ENCODE results near the gene RPS2. TPM values are rescaled to one million over a fixed set of nuclear protein-coding genes. Genes with fewer than 3 reads are reported as not detected.

The RPS2 gene
- total RNA-seq, 1 donor from 2014 or later: 1,943 TPM

DNA sequence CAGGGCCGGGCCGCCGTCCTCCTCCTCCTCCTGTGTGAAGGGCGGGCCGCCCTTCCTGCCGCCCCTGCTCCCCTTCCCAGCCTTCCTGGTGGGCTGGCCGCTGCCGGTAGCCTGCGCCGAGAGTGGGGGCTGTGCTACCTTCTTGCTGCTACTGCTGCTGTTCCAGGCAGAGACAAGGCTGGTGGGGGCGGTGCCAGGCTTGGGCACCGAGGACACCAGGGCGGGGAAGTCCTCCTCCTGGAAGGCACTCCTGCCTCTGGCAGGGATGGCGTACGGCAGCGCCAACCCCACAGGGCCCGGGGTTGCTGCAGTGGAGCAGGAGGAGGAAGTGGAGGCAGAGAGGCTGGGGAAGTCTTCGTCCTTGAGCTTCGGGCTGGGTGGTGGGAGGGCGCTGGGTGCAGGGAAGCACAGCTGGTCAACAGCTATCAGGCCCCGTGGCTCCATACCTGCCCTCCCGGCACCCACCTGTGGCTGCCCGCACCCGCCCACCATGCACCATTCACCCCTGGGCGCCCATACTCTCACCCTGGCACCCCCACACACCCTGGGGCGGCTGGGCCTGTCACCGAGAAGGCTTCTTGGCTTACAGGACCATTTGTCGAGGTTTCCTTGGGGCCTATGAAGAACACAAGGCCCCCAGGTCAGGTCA lies 35.4 kb upstream of the RPS2 start:
- DNase-seq (ENCODE audit: low read depth): no peak

DNA sequence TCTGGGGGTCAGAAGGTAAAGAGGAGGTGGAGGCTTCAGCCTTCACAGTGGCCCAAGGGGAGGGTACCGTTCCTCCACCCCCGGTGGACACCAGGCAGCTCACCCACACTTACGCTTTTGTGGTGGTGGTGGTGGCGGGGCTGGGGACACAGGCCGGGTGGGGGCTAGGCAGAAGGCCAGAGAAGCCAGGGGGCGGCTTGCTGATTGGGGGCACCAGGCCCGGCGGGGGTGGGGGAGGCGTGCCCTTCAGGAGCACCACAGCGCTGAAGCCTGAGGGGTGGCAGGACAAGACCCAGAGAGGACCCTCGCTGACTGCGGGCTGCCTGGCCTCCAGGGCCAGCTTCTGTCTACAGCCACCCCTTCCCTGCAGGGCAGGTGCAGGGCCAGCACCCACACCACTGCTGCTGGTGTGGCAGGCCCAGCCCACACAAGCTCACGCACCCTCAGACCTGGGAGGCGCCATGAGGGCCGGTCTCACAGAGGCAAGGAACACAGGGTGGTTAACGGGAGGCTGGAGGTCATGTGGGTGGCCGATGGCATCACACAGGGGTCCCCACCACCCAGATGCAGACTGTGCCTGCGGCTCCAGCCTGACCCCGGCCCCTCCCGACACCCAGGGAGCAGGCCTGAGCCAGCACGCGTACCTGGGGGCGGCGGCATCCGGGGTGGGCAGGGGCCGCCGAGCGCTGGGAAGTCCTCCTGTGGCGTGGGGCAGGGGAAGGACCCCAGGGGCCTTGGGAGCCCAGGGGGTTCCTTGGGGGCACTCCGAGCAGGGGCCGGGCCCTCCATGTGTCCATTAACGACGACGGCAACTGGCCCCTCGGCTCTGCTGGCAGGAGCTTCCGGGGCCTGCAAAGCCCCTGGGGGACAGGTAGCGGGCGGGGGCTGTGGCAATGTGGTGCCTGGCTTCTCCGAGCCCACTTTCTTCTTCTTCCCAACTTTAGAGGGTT lies 34.5 kb upstream of the RPS2 start:
- no peak for DNase-seq (ENCODE audit: low read depth)

DNA sequence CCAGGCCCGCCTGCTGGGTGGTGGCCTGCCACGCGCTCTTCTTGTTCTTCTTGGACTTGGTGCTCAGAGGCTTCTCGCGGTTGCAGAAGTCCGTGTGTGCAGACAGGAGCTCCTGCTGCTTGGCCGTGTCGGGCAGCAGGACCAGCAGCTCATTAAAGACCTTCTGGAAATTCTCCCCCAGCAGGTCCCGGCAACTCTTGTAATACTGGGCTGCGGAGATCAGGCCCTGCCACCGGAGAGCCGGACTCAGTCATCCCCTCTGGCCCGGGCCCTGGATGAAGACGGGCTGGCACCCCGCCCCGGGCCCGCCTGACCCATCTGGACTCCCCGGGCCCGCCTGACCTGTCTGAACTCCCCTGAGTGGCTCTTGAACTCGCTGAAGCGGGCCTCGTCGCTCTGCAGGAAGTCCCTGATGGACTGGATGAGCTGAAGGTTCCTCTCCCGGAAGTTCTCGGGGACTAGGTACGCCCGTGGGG lies 33.8 kb upstream of the RPS2 start:
- no peak for DNase-seq (ENCODE audit: low read depth)

DNA sequence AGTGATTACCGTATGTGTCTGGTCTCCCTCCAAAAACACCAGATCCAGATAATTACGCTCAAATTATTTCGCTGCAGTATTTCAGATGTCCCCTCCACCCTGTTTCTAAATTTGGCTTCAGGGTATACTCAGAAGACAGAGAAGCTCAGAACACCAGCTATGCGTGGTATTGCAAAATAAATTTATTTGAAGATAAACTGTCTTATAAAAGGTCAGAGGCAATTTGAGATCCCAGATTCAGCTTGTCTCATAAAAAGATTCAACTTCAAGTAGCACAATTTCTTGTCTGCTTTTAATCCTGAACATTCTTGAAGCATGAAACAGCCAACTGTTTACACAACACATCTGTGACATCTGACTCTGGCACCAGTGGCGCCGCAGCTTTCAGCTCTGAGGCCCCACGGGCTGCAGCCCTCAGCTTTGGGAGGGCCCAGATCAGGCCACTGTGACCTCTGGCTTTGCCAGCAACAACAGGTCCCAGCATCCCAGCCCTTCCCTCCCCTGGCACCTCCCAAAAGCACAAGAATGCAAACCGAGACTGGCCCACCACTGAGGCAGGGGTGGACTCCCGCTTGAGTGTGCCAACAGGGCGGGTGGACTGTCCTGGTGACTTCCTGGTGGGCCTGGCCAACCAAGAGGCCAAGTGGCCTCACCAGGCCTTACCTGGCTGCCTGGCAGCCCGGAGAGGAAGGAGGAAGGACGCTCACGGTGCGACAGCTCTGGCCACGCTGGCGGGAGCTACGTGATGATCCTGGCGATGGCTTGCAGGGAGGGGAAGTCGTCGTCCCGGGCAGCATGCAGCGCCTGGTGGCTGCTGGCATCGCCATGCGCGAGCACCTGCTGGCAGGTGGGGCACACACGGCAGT lies 33.1 kb upstream of the RPS2 start:
- no peak for DNase-seq (ENCODE audit: low read depth)

DNA sequence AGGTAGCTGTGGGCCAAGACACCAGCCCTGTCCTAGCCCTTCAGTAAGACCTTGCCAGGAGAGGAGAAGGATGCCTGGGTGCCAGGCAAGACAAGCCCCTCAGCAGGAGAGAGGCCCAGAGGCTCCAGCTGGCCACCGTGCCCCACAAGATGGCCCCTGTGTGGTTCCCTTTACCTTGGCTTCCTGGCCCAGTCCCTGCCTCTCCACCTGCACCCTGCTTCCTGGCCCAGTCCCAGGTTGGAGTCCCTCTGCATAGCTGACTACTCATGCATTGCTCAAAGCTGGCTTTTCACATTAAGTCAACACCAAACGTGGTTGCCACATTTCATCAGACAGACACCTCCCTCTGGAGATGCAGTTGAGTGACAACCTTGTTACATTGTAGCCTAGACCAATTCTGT lies 29.1 kb upstream of the RPS2 start:
- DNase-seq (ENCODE audit: low read depth): no peak

GRCh38 chr16:1992704-1993317 lies 28.2 kb upstream of the RPS2 start:
- DNase-seq (ENCODE audit: low read depth): no peak

DNA sequence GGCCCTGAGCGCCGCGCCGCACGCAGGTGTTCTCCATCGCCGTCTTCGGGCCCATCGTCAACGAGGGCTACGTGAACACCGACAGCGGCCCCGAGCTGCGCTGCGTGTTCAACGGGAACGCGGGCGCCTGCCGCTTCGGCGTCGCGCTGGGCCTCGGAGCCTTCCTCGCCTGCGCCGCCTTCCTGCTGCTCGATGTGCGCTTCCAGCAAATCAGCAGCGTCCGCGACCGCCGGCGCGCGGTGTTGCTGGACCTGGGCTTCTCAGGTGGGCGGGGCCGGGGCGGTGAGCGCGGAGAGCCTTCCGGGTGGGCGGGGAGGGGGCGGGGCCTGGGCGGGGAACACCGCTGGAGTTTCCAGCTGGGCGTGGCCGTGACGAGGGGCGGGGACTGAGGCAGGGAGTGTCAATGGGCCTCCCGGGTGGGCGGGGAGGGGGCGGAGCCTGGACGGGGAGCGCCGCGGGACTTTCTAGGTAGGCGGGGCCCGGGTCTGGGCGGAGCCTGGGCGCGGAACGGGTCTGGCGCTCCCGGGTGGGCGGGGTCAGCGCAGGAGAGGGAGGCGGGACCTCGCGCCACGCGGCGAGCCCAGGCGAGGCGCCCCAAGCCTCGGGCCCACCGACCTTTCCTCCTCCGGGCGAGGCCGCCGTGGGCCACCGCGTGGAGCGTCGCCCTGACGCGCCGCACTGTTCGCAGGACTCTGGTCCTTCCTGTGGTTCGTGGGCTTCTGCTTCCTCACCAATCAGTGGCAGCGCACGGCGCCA lies 27.5 kb upstream of the RPS2 start:
- peak; percentile 71 for DNase-seq (ENCODE audit: low read depth)

GRCh38 chr16:1991588-1991947 lies 26.9 kb upstream of the RPS2 start:
- DNase-seq (ENCODE audit: low read depth): no peak

DNA sequence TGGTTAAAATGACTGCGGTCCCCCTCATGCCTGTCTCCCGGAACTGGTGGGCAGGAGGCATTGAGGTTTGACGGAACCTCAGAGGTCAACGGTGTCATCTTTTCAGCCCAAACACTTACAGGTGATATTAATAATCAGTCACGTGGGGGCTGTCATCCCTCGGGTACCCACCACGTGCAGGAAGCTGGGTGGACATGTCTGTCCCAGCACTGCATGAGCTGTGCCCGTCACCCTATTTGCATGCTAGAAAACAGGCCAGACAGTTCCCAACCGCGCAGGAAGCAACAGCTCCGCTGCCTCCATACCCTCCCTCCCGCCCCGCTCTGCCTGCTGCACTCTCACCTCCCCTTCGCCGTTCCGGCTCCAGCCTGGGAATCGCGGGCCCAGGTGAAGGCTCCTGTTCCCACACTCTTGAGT lies 26.5 kb upstream of the RPS2 start:
- no peak for DNase-seq (ENCODE audit: low read depth)

GRCh38 chr16:1990351-1991134 lies 25.9 kb upstream of the RPS2 start:
- no peak for DNase-seq (ENCODE audit: low read depth)

DNA sequence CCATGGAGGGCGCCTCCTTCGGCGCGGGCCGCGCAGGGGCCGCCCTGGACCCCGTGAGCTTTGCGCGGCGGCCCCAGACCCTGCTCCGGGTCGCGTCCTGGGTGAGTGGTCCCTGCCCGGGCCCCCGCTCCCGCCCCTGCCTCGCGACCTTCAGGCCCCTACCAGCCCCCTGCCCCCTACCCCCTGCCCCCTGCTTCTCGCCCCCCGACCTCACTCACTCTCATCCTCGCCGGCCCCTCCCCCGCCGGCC lies 25.4 kb upstream of the RPS2 start:
- DNase-seq (ENCODE audit: low read depth): no peak

GRCh38 chr16:1989209-1990100 lies 24.8 kb upstream of the RPS2 start, which contains the start of gene SYNGR3:
SYNGR3 (plus strand) TSS chr16:1989970; CDS start chr16:1990103, 133 bp downstream.
- DNase-seq (ENCODE audit: low read depth): no peak

GRCh38 chr16:1987198-1987597 lies 22.6 kb upstream of the RPS2 start:
- no peak for DNase-seq (ENCODE audit: low read depth)

DNA sequence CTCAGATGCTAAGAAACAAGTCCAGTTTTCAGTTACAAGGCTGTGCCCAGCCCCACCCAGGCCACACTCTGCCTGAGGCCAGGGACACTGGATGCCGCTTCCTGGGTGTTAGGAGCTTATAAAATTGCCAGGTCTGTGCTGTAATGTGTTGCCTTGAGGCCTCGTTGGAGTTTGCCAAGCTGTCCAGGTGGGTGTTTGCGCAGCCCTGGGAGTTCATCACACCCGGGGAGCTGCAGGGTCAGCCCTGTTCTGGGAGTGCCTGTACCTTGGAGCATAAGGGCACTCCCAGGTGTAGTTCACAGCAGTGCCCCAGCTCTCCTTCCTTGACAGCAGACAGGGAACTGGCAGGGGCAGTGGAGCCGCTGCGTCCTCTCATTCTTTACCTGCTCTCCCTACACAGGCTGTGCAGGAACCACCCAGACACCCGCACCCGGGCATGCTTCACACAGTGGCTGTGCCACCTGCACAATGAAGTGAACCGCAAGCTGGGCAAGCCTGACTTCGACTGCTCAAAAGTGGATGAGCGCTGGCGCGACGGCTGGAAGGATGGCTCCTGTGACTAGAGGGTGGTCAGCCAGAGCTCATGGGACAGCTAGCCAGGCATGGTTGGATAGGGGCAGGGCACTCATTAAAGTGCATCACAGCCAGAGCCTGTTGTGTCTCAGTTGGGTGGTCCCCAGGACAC lies 21.0 kb upstream of the RPS2 start:
- DNase-seq (ENCODE audit: low read depth): no peak

- no peak for DNase-seq (ENCODE audit: low read depth)
Measured at GRCh38 chr16:1984347-1985225, 20.0 kb upstream of the RPS2 start.

DNA sequence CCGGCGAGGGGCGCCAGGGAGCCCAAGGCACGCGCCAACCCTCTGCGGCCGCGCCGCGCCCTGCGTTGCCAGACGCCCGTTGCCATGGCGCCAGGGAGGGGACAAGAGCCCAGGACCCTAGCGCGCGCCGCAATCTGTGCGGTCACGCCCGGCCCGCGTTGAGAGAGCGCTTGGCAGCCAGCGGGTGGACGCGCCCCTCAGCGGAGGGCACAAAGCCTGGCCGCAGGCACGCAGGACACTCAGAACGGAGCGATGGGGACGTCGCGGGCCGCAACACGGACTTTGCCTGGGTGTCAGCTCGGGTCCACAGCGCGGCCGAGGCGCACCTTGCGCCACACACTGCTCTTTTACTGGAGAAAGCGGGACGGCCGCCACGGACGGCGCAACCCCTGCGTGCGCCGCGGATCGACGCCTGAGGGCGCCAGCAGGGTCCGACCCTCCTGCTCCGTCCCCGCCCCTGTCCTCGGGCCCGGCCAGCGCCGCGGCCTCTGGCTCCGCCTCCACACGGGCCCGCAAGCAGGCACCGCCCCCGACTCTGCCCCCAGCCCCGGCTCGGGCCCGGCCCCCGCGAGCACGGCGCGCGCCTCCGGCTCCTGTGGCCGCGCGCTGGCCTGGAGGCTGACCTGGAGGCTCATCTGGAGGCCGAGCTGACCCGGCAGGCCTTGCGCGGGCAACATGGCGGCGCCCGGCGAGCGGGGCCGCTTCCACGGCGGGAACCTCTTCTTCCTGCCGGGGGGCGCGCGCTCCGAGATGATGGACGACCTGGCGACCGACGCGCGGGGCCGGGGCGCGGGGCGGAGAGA lies 19.1 kb upstream of the RPS2 start, which contains the start of gene GFER:
Gene GFER, plus strand, starts transcription at position 650 of the 803 bp plus-strand sequence. Its CDS starts 26 bp downstream, at position 676.
- peak; percentile 94 for DNase-seq (ENCODE audit: low read depth)

All from myocyte (in vitro differentiated cells).